COLO668 (cell line): ENCODE results near the gene POP4.

Experiments
- DNase-seq: peaks from one replicate; lab custom pipeline; 2025; ENCODE audit not compliant: unreplicated experiment; lab: John Stamatoyannopoulos, UW

Gene POP4

GRCh38 chr19:29576761-29577648 is 29.1 kb upstream of the POP4 start:
- no peak for DNase-seq

GRCh38 chr19:29577649-29577963 is 28.5 kb upstream of the POP4 start:
- DNase-seq: no peak

GRCh38 chr19:29578349-29578748 is 27.7 kb upstream of the POP4 start:
- DNase-seq: no peak

GRCh38 chr19:29579308-29579910 is 26.7 kb upstream of the POP4 start:
- DNase-seq: no peak

- no peak for DNase-seq
These were observed 24.7 kb upstream of the POP4 start for GRCh38 chr19:29581398-29581797.

- DNase-seq: no peak
These were observed 22.7 kb upstream of the POP4 start for GRCh38 chr19:29583196-29583999.

GRCh38 chr19:29586401-29586800 is 19.7 kb upstream of the POP4 start:
- no peak for DNase-seq

GRCh38 chr19:29587059-29587458 is 19.0 kb upstream of the POP4 start:
- DNase-seq: no peak

GRCh38 chr19:29587518-29587986 is 18.5 kb upstream of the POP4 start:
- no peak for DNase-seq

- no peak for DNase-seq
These were observed 18.0 kb upstream of the POP4 start for GRCh38 chr19:29588095-29588494.

- no peak for DNase-seq
These were observed 15.8 kb upstream of the POP4 start for GRCh38 chr19:29590278-29590677.

GRCh38 chr19:29591670-29592069 is 14.4 kb upstream of the POP4 start:
- DNase-seq: no peak

- no peak for DNase-seq
These were observed 12.2 kb upstream of the POP4 start for GRCh38 chr19:29593869-29594268.

GRCh38 chr19:29596080-29596727 is 9.9 kb upstream of the POP4 start:
- peak; percentile 36 for DNase-seq

GRCh38 chr19:29596885-29597525 is 9.1 kb upstream of the POP4 start:
- peak; percentile 31 for DNase-seq

GRCh38 chr19:29598036-29598435 is 8.0 kb upstream of the POP4 start:
- DNase-seq: no peak

GRCh38 chr19:29598496-29598895 is 7.6 kb upstream of the POP4 start:
- DNase-seq: no peak

GRCh38 chr19:29603308-29603707 is 2.8 kb upstream of the POP4 start:
- no peak for DNase-seq

GRCh38 chr19:29606420-29606747 is 301 bp downstream of the POP4 start:
- no peak for DNase-seq

GRCh38 chr19:29609636-29610035 is 3.6 kb downstream of the POP4 start:
- no peak for DNase-seq

- DNase-seq: no peak
These were observed 4.1 kb downstream of the POP4 start for GRCh38 chr19:29610213-29610573.
